ENCODE results near the gene SPINDOC.

DNA sequence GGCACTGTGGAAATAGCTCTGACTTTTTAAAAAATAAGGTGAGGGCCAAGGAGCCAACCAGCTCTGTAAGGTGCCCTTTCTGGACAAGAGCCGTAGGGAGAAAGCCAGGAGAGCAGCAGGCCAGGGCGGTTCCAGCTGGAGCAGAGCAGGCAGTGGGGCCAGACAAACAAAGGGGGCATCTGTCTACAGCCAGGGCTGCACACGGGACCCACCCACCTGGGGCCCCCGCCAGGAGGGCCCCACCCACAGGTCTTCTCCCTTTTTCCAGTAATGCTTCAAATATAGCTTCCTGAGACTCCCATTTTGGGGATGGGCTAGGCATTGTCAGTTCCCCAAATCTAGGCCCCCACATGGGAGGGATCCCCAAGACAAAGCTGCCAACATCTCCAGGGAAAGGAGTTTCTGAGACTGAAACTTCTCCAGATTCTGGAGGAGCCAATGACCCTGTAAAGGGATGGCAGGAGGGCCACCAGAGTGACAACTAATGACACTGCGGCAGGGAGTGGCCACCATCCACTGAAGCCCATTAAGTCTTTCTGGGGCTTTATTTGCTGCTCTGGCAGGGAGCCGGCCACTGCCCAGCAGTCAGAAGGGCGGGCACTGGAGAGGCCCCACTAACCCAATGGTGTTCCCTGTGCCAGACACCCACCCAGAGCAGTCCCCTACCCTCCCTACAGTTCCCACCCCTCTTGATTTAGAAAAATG is 46.6 kb upstream of the SPINDOC start:
- TF ChIP-seq, protein P1, sequence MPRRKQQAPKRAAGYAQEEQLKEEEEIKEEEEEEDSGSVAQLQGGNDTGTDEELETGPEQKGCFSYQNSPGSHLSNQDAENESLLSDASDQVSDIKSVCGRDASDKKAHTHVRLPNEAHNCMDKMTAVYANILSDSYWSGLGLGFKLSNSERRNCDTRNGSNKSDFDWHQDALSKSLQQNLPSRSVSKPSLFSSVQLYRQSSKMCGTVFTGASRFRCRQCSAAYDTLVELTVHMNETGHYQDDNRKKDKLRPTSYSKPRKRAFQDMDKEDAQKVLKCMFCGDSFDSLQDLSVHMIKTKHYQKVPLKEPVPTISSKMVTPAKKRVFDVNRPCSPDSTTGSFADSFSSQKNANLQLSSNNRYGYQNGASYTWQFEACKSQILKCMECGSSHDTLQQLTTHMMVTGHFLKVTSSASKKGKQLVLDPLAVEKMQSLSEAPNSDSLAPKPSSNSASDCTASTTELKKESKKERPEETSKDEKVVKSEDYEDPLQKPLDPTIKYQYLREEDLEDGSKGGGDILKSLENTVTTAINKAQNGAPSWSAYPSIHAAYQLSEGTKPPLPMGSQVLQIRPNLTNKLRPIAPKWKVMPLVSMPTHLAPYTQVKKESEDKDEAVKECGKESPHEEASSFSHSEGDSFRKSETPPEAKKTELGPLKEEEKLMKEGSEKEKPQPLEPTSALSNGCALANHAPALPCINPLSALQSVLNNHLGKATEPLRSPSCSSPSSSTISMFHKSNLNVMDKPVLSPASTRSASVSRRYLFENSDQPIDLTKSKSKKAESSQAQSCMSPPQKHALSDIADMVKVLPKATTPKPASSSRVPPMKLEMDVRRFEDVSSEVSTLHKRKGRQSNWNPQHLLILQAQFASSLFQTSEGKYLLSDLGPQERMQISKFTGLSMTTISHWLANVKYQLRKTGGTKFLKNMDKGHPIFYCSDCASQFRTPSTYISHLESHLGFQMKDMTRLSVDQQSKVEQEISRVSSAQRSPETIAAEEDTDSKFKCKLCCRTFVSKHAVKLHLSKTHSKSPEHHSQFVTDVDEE (CRISPR knock-in tag; IDR thresholded peaks at IDR 0.05) = no peak
- TF ChIP-seq GLIS3 (CRISPR knock-in tag; IDR thresholded peaks at IDR 0.05) (no peak), CSDC2 (CRISPR knock-in tag; IDR thresholded peaks at IDR 0.05) (no peak), ARNTL (CRISPR knock-in tag; IDR thresholded peaks at IDR 0.05; ENCODE audit: borderline replicate concordance, low read depth) (no peak), ESRRG (CRISPR knock-in tag; IDR thresholded peaks at IDR 0.05) (no peak), PPARA (CRISPR knock-in tag; IDR thresholded peaks at IDR 0.05; ENCODE audit: borderline replicate concordance) (no peak)
- TF ChIP-seq, protein P2, sequence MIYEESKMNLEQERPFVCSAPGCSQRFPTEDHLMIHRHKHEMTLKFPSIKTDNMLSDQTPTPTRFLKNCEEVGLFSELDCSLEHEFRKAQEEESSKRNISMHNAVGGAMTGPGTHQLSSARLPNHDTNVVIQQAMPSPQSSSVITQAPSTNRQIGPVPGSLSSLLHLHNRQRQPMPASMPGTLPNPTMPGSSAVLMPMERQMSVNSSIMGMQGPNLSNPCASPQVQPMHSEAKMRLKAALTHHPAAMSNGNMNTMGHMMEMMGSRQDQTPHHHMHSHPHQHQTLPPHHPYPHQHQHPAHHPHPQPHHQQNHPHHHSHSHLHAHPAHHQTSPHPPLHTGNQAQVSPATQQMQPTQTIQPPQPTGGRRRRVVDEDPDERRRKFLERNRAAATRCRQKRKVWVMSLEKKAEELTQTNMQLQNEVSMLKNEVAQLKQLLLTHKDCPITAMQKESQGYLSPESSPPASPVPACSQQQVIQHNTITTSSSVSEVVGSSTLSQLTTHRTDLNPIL (CRISPR knock-in tag; IDR thresholded peaks at IDR 0.05; ENCODE audit: low read depth) = no peak
- TF ChIP-seq, protein P3, sequence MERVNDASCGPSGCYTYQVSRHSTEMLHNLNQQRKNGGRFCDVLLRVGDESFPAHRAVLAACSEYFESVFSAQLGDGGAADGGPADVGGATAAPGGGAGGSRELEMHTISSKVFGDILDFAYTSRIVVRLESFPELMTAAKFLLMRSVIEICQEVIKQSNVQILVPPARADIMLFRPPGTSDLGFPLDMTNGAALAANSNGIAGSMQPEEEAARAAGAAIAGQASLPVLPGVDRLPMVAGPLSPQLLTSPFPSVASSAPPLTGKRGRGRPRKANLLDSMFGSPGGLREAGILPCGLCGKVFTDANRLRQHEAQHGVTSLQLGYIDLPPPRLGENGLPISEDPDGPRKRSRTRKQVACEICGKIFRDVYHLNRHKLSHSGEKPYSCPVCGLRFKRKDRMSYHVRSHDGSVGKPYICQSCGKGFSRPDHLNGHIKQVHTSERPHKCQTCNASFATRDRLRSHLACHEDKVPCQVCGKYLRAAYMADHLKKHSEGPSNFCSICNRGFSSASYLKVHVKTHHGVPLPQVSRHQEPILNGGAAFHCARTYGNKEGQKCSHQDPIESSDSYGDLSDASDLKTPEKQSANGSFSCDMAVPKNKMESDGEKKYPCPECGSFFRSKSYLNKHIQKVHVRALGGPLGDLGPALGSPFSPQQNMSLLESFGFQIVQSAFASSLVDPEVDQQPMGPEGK (CRISPR knock-in tag; IDR thresholded peaks at IDR 0.05; ENCODE audit: borderline replicate concordance) = no peak
